Brain microvascular endothelial cell (primary cell): ENCODE measurements around the gene ARHGAP10.

Experiments
- DNase-seq: peaks from one replicate; pipeline ENCODE4 v3.0.0-alpha.2; 2020
- H3K27ac ChIP-seq: fragments of 250-450 bp; sonication (Bioruptor Pico); 2 replicates; pipeline ENCODE4 v1.5.1; 2020; ENCODE audit warnings: mild to moderate bottlenecking, moderate library complexity
- H3K27me3 ChIP-seq: fragments of 250-450 bp; sonication (Bioruptor Pico); replicated peaks from 2 replicates; pipeline ENCODE4 v1.5.1; 2020; ENCODE audit warnings: mild to moderate bottlenecking
- H3K36me3 ChIP-seq: fragments of 250-450 bp; sonication (Bioruptor Pico); replicated peaks from 2 replicates; pipeline ENCODE4 v1.5.1; 2020; ENCODE audit warnings: mild to moderate bottlenecking
- H3K4me3 ChIP-seq: 2 replicates; pipeline ENCODE4 v1.5.1; 2011; ENCODE audit warnings: low read depth, mild to moderate bottlenecking, control low read depth, low read length, moderate library complexity
- CTCF ChIP-seq: IDR thresholded peaks from 2 replicates; pipeline ENCODE4 v1.5.1; 2011; ENCODE audit warnings: low read depth, mild to moderate bottlenecking, moderate library complexity, low read length, control low read depth, inconsistent platforms; ENCODE audit errors: missing control alignments
- in situ Hi-C: cut with HindIII; loops from 2 replicates; pipeline ENCODE4 v1.10.0; 2017; ENCODE audit warnings: low sequenced_read_pairs, low pct_ligation_motif_present

ARHGAP10 gene

GRCh38 chr4:148068065-148068911, 336.4 kb downstream of the ARHGAP10 start:
- H3K27me3 ChIP-seq: no peaks in the 10 kb centered on the region
- H3K27ac ChIP-seq: no peak overlapping the region
- no peak for DNase-seq
- TF ChIP-seq CTCF: no peak
- in situ Hi-C loops: no loop called here
- H3K36me3 ChIP-seq: peaks cover 18% of the 10 kb centered on the region
- no peak overlapping the region for H3K4me3 ChIP-seq

DNA sequence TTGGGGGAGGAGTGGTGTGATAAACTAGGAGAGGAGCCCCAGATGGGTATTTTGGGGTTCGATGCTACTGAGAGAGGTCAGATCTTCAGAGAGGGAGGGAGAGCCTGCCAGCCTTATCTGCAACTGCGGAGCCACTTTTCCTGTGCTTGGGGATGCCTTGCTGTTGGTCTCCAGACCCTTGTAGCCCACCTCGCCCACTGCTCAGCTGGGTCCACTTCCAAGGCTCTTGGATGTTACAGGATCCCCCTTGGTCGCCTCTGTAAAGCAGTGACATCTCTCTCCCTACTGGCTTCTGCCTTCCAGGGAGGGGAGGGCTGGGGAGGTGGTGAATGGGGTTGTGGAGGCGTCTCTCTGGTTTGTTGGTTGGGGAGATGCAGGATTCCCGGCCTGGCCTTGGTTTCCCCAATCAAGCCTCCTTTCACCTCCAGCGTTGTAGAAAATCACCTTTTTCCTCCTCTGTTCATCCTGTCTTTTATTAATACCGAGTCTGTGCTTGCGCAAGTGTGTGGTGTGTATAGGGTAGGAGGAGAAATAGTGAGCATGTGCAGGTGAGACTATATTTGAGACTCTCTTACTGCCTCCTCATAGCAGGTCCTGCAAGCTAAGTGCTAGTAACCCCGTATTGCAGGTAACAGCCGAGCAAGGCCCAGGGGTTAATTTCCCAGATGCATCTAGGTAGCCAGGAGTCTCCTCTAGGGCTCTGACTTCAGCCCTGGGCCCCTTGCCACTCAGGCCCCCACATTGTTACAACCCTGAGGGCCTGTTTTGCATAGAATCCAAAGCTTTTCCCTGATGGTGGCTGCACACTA, 337.4 kb downstream of the ARHGAP10 start:
- in situ Hi-C loops: no loop called here
- H3K27ac ChIP-seq: no peak overlapping the region
- H3K27me3 ChIP-seq: no peaks in the 10 kb centered on the region
- no peak overlapping the region for H3K4me3 ChIP-seq
- no peak for TF ChIP-seq CTCF
- DNase-seq: no peak
- peaks cover 18% of the 10 kb centered on the region for H3K36me3 ChIP-seq

- no peak for TF ChIP-seq CTCF
- Histone ChIP-seq H3K27me3 (no peaks in the 10 kb centered on the region), H3K36me3 (peaks cover 15% of the 10 kb centered on the region), H3K27ac (no peak overlapping the region), H3K4me3 (no peak overlapping the region)
- in situ Hi-C loops: no loop called here
- no peak for DNase-seq
Observed at GRCh38 chr4:148069895-148070178, 337.9 kb downstream of the ARHGAP10 start.

GRCh38 chr4:148071009-148071408, 339.1 kb downstream of the ARHGAP10 start:
- H3K4me3 ChIP-seq: no peak overlapping the region
- H3K36me3 ChIP-seq: peaks cover 10% of the 10 kb centered on the region
- no peak for DNase-seq
- no peak for TF ChIP-seq CTCF
- H3K27ac ChIP-seq: no peak overlapping the region
- no peaks in the 10 kb centered on the region for H3K27me3 ChIP-seq
- in situ Hi-C loops: no loop called here

DNA sequence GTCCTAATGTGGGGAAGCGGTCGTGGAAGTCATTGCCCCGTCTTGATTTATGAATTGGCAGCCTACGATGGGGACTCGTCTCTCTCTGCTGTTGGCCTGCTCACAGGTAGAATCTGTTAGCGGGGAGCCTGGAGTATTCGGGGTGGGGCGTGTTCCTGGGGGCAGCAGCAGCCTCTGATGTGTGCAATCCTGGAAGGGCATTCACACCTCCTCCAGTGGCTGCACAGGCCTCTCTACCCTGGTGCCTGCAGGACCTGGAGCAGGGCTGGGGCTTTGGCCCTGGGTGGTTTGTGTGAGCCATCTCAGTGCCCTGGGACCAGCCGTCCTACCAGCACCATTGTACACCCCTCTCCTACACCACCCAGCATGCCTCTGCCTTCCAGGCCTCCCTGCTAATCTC, 340.9 kb downstream of the ARHGAP10 start:
- no peak overlapping the region for H3K4me3 ChIP-seq
- H3K27me3 ChIP-seq: no peaks in the 10 kb centered on the region
- no peak overlapping the region for H3K27ac ChIP-seq
- H3K36me3 ChIP-seq: peaks cover 10% of the 10 kb centered on the region
- in situ Hi-C loops: no loop called here
- no peak for DNase-seq
- no peak for TF ChIP-seq CTCF

DNA sequence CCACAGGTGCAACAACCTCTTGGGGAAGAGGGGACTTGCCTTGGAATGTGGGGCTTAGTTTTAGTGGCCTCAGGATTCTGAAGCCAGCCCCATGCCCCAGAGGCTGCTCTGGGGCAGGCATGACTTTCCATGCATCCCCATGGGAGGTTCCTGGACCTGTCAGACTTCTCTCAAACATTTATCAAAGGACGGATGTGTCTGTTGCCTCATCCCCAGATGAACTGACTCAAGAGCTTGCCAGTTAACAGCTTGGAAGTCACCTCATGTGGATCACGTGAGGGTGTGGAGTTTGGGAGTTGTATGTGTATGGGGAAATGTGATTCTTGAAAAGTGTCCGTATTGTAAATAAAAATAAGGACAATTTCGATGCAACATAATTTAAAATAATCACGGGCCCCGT, 341.5 kb downstream of the ARHGAP10 start:
- no peaks in the 10 kb centered on the region for H3K27me3 ChIP-seq
- no peak overlapping the region for H3K4me3 ChIP-seq
- no peak for DNase-seq
- H3K36me3 ChIP-seq: peaks cover 10% of the 10 kb centered on the region
- TF ChIP-seq CTCF: no peak
- in situ Hi-C loops: no loop called here
- no peak overlapping the region for H3K27ac ChIP-seq
